Mesothelial cell of epicardium (in vitro differentiated cells): ENCODE measurements around the gene PDS5A. TPM values are rescaled to one million over a fixed set of nuclear protein-coding genes. Genes with fewer than 3 reads are reported as not detected.
"Not testable (repeated sequence)": the region's sequence is repeated elsewhere in the genome, so short reads cannot be mapped to it uniquely, and the experiment has no call there.

Experiments
- DNase-seq, 2 experiments: peaks; one replicate each; pipeline ENCODE4 v3.0.0; 2021; ENCODE audit warnings: low spot score in 2 of 2; ENCODE audit not compliant: unreplicated experiment in 2 of 2
- H3K27ac Mint-ChIP-seq: 2 replicates; pipeline ENCODE4 v1.8.0; 2021; ENCODE audit warnings: mixed read lengths
- H3K27me3 Mint-ChIP-seq: 2 replicates; pipeline ENCODE4 v1.8.0; 2021; ENCODE audit warnings: low read depth, mixed read lengths
- H3K36me3 Mint-ChIP-seq: 2 replicates; pipeline ENCODE4 v1.8.0; 2021; ENCODE audit warnings: mixed read lengths
- H3K4me1 Mint-ChIP-seq: 2 replicates; pipeline ENCODE4 v1.8.0; 2021; ENCODE audit warnings: mixed read lengths
- H3K4me3 Mint-ChIP-seq: 2 replicates; pipeline ENCODE4 v1.8.0; 2021; ENCODE audit warnings: mild to moderate bottlenecking, moderate library complexity, mixed read lengths
- H3K9me3 Mint-ChIP-seq: 2 replicates; pipeline ENCODE4 v1.8.0; 2021; ENCODE audit warnings: mixed read lengths
- CTCF ChIP-seq: fragments of 200-600 bp; sonication (generic); IDR thresholded peaks from one replicate; pipeline ENCODE4 v1.5.0; 2021; ENCODE audit warnings: antibody characterized with exemption; ENCODE audit not compliant: unreplicated experiment
- total RNA-seq: library from RNA; stranded (reverse); gene quantifications from 3 replicates; pipeline ENCODE4 v1.2.1, GENCODE V29; 2021

PDS5A gene
- total RNA-seq, result 78.4 to 86.6 TPM (median 79.8 TPM) in 3 replicates

- Mint-ChIP-seq H3K9me3 (no peaks in the 10 kb centered on the region), H3K27me3 (no peaks in the 10 kb centered on the region), H3K4me1 (peaks cover 19% of the 10 kb centered on the region), H3K4me3 (peak within 1 kb of the TSS; percentile 91), H3K36me3 (peaks cover 12% of the 10 kb centered on the region), H3K27ac (peak within 1 kb of the TSS; percentile 97)
- DNase-seq, result peak; percentile 88 to 92
- TF ChIP-seq CTCF, result peak; percentile 88
These were observed at the start of gene PDS5A for GRCh38 chr4:39977489-39978377. Gene PDS5A (minus strand): TSS chr4:39977911. CDS start chr4:39976577, 1,334 bp downstream.

- not testable (repeated sequence) for H3K4me1 Mint-ChIP-seq, H3K36me3 Mint-ChIP-seq, H3K27me3 Mint-ChIP-seq, DNase-seq, H3K4me3 Mint-ChIP-seq, H3K9me3 Mint-ChIP-seq, H3K27ac Mint-ChIP-seq
These were observed 46.3 kb upstream of the PDS5A start for GRCh38 chr4:40024049-40024448.

- H3K9me3 Mint-ChIP-seq, H3K4me1 Mint-ChIP-seq, H3K27ac Mint-ChIP-seq, DNase-seq, H3K4me3 Mint-ChIP-seq, H3K27me3 Mint-ChIP-seq, H3K36me3 Mint-ChIP-seq: not testable (repeated sequence)
These were observed 43.4 kb upstream of the PDS5A start for GRCh38 chr4:40021116-40021515.

- no peak overlapping the region for H3K27ac Mint-ChIP-seq
- no peak for TF ChIP-seq CTCF
- no peak for DNase-seq
- H3K27me3 Mint-ChIP-seq, result no peaks in the 10 kb centered on the region
- H3K4me3 Mint-ChIP-seq, result no peak overlapping the region
- H3K9me3 Mint-ChIP-seq, result no peaks in the 10 kb centered on the region
- H3K4me1 Mint-ChIP-seq, result no peaks in the 10 kb centered on the region
- H3K36me3 Mint-ChIP-seq, result no peaks in the 10 kb centered on the region
These were observed 42.5 kb upstream of the PDS5A start for GRCh38 chr4:40020221-40020620.

- no peak overlapping the region for H3K4me3 Mint-ChIP-seq
These were observed 38.3 kb upstream of the PDS5A start for GRCh38 chr4:40016007-40016406.

GRCh38 chr4:40003986-40004385, 26.3 kb upstream of the PDS5A start:
- Mint-ChIP-seq H3K36me3 (no peaks in the 10 kb centered on the region), H3K27me3 (no peaks in the 10 kb centered on the region), H3K4me3 (no peak overlapping the region), H3K9me3 (no peaks in the 10 kb centered on the region), H3K27ac (no peak overlapping the region), H3K4me1 (no peaks in the 10 kb centered on the region)
- no peak for DNase-seq
- no peak for TF ChIP-seq CTCF

More at GRCh38 chr4:40016007-40016406, 38.3 kb upstream of the PDS5A start:
- H3K4me1 Mint-ChIP-seq, result no peaks in the 10 kb centered on the region
- no peak overlapping the region for H3K27ac Mint-ChIP-seq
- no peak for DNase-seq
- no peaks in the 10 kb centered on the region for H3K27me3 Mint-ChIP-seq
- no peaks in the 10 kb centered on the region for H3K36me3 Mint-ChIP-seq
- TF ChIP-seq CTCF, result no peak
- no peaks in the 10 kb centered on the region for H3K9me3 Mint-ChIP-seq
